H1 (cell line): ENCODE measurements around the gene TPRX1. TPM values are rescaled to one million over a fixed set of nuclear protein-coding genes. Genes with fewer than 3 reads are reported as not detected.
A peak's percentile ranks its signal among the peaks of the same experiment; 100 is the strongest.

ENCODE experiments used
- CTCF ChIA-PET: fragments of 300-600 bp; sonication (Branson Sonifier 250); formaldehyde crosslinking; loops from one replicate; lab custom pipeline; 2021; ENCODE audit not compliant: partially characterized antibody; lab: Charles Lee
- POLR2A ChIA-PET: fragments of 300-600 bp; sonication (Branson Sonifier 250); formaldehyde crosslinking; loops from one replicate; lab custom pipeline; 2021; ENCODE audit warnings: inconsistent platforms; ENCODE audit not compliant: partially characterized antibody; lab: Charles Lee
- DNase-seq, 2 experiments: peaks; one replicate each; pipeline versions ENCODE4 v3.0.0 to v3.0.0-alpha.2; 2010 to 2022; ENCODE audit warnings: low spot score in 2 of 2, low read depth in 1 of 2, mixed read lengths in 1 of 2
- FAIRE-seq: peaks from 2 replicates; lab custom pipeline; 2011; peaks lifted over from hg19 to GRCh38; lab: Jason Lieb, UNC
- H2AFZ ChIP-seq: 2 replicates; pipeline ENCODE4 v1.8.1; 2012; ENCODE audit warnings: low read length, inconsistent platforms
- H2AK5ac ChIP-seq: 2 replicates; pipeline ENCODE4 v1.6.1; 2013; ENCODE audit warnings: low read depth, low read length
- H2BK120ac ChIP-seq: replicated peaks from 2 replicates; pipeline ENCODE3; 2013; ENCODE audit warnings: low read depth, low read length, inconsistent platforms
- H2BK12ac ChIP-seq: 2 replicates; pipeline ENCODE4 v1.6.1; 2013; ENCODE audit warnings: low read depth, low read length
- H2BK15ac ChIP-seq: 2 replicates; pipeline ENCODE4 v1.6.1; 2013; ENCODE audit warnings: low read length
- H2BK20ac ChIP-seq: 2 replicates; pipeline ENCODE4 v1.6.1; 2013; ENCODE audit warnings: low read length
- H2BK5ac ChIP-seq: 2 replicates; pipeline ENCODE4 v1.6.1; 2013; ENCODE audit warnings: low read depth, low read length
- H3K14ac ChIP-seq: 2 replicates; pipeline ENCODE4 v1.6.1; 2013; ENCODE audit warnings: inconsistent platforms; ENCODE audit not compliant: insufficient read length
- H3K18ac ChIP-seq: 2 replicates; pipeline ENCODE4 v1.6.1; 2013; ENCODE audit warnings: low read length; ENCODE audit errors: extremely low read depth
- H3K23ac ChIP-seq: 2 replicates; pipeline ENCODE4 v1.6.1; 2013; ENCODE audit warnings: inconsistent platforms; ENCODE audit not compliant: insufficient read length
- H3K23me2 ChIP-seq: 2 replicates; pipeline ENCODE4 v1.6.1; 2013; ENCODE audit warnings: low read depth, low read length
- H3K27ac ChIP-seq: 2 replicates; pipeline ENCODE4 v1.6.1; 2011; ENCODE audit warnings: low read depth, low read length, inconsistent platforms
- H3K27me3 ChIP-seq, 4 experiments: replicated peaks in 1 of 4; 1 replicate in 1 of 4; 2 replicates in 3 of 4; pipeline versions ENCODE4 v1.6.1 to v1.8.1; 2011 to 2013; ENCODE audit warnings: low read length in 3 of 4, mild to moderate bottlenecking in 3 of 4, inconsistent platforms in 2 of 4, mixed read lengths in 2 of 4, moderate library complexity in 1 of 4; ENCODE audit not compliant: control insufficient read depth in 3 of 4, insufficient read depth in 3 of 4; ENCODE audit errors: extremely low read depth in 1 of 4
- H3K36me3 ChIP-seq, 4 experiments: 2 replicates each; pipeline versions ENCODE4 v1.6.1 to v1.8.1; 2011 to 2013; ENCODE audit warnings: mild to moderate bottlenecking in 4 of 4, low read length in 3 of 4, moderate library complexity in 2 of 4, control low read depth in 1 of 4, inconsistent platforms in 1 of 4; ENCODE audit not compliant: insufficient read depth in 4 of 4, control insufficient read depth in 2 of 4
- H3K4ac ChIP-seq: replicated peaks from 2 replicates; pipeline ENCODE3; 2013; ENCODE audit warnings: low read length, low read depth, mixed read lengths, inconsistent platforms; ENCODE audit not compliant: insufficient read length
- H3K4me1 ChIP-seq, 4 experiments: replicated peaks in 1 of 4; 1 replicate in 1 of 4; 2 replicates in 3 of 4; pipeline versions ENCODE4 v1.6.1 to v1.8.1; 2011 to 2013; ENCODE audit warnings: low read length in 3 of 4, inconsistent platforms in 2 of 4, mixed read lengths in 1 of 4; ENCODE audit not compliant: insufficient read depth in 4 of 4, control insufficient read depth in 3 of 4
- H3K4me2 ChIP-seq, 2 experiments: 2 replicates each; pipeline versions ENCODE4 v1.6.1 to v1.8.1; 2011 to 2013; ENCODE audit warnings: low read depth in 2 of 2, low read length in 2 of 2, control low read depth in 1 of 2, inconsistent platforms in 1 of 2, mild to moderate bottlenecking in 1 of 2; ENCODE audit not compliant: insufficient read depth in 1 of 2
- H3K4me3 ChIP-seq, 4 experiments: fragments of 200-600, 300-600 bp in 1 of 4; sonication (generic), shearing (Covaris generic), sonication (Bioruptor Twin) in 1 of 4; 2 replicates each; pipeline versions ENCODE4 v1.5.1 to v1.8.1; 2011 to 2016; ENCODE audit warnings: low read length in 4 of 4, low read depth in 3 of 4, control low read depth in 2 of 4, inconsistent platforms in 2 of 4, mild to moderate bottlenecking in 2 of 4, mixed read lengths in 1 of 4, moderate library complexity in 1 of 4; ENCODE audit not compliant: insufficient read depth in 2 of 4; ENCODE audit errors: extremely low read depth in 1 of 4
- H3K56ac ChIP-seq: replicated peaks from 2 replicates; pipeline ENCODE3; 2013; ENCODE audit warnings: low read depth, mild to moderate bottlenecking, mixed read lengths, low read length, inconsistent platforms; ENCODE audit not compliant: insufficient read length
- H3K79me1 ChIP-seq: 2 replicates; pipeline ENCODE4 v1.6.1; 2013; ENCODE audit warnings: low read depth, low read length, control low read depth
- H3K79me2 ChIP-seq, 2 experiments: 2 replicates each; pipeline versions ENCODE4 v1.6.1 to v1.8.1; 2012 to 2013; ENCODE audit warnings: low read length in 2 of 2, mild to moderate bottlenecking in 2 of 2, inconsistent platforms in 1 of 2; ENCODE audit not compliant: insufficient read depth in 2 of 2, control insufficient read depth in 1 of 2
- H3K9ac ChIP-seq, 4 experiments: replicated peaks in 1 of 4; 1 replicate in 1 of 4; 2 replicates in 3 of 4; pipeline versions ENCODE4 v1.6.1 to v1.8.1; 2011 to 2013; ENCODE audit warnings: low read depth in 3 of 4, low read length in 3 of 4, control low read depth in 2 of 4, mild to moderate bottlenecking in 2 of 4, moderate library complexity in 2 of 4, inconsistent platforms in 1 of 4; ENCODE audit errors: extremely low read depth in 1 of 4
- H3K9me3 ChIP-seq, 2 experiments: 2 replicates each; pipeline versions ENCODE4 v1.6.1 to v1.8.1; 2012 to 2013; ENCODE audit warnings: mild to moderate bottlenecking in 2 of 2, moderate library complexity in 2 of 2, control low read depth in 1 of 2, inconsistent platforms in 1 of 2, low read depth in 1 of 2, low read length in 1 of 2, mixed read lengths in 1 of 2; ENCODE audit not compliant: insufficient read depth in 2 of 2
- H4K20me1 ChIP-seq, 2 experiments: replicated peaks in 1 of 2; 2 replicates each; pipeline versions ENCODE3 to v1.8.1; 2011 to 2013; ENCODE audit warnings: inconsistent platforms in 2 of 2, low read length in 2 of 2, mild to moderate bottlenecking in 1 of 2; ENCODE audit not compliant: insufficient read depth in 2 of 2, control insufficient read depth in 1 of 2
- H4K5ac ChIP-seq: 2 replicates; pipeline ENCODE4 v1.6.1; 2013; ENCODE audit warnings: low read length, low read depth, mixed read lengths, inconsistent platforms; ENCODE audit not compliant: insufficient read length
- H4K8ac ChIP-seq: 2 replicates; pipeline ENCODE4 v1.8.0; 2013; ENCODE audit warnings: mild to moderate bottlenecking, moderate library complexity, low read length, inconsistent platforms; ENCODE audit not compliant: insufficient read depth; ENCODE audit errors: extremely low read depth
- H4K91ac ChIP-seq: replicated peaks from 2 replicates; pipeline ENCODE3; 2013; ENCODE audit warnings: low read length, mixed read lengths, inconsistent platforms; ENCODE audit not compliant: insufficient read length
- GABPA ChIP-seq: IDR thresholded peaks from 2 replicates; pipeline ENCODE4 v1.6.1; 2011; ENCODE audit warnings: mild to moderate bottlenecking, low read length, moderate library complexity, borderline replicate concordance; ENCODE audit not compliant: insufficient read depth
- MAX ChIP-seq: IDR thresholded peaks from 2 replicates; pipeline ENCODE4 v1.6.1; 2012; ENCODE audit warnings: inconsistent platforms
- POLR2A ChIP-seq, 2 experiments: IDR thresholded peaks; 1 replicate in 1 of 2; 2 replicates in 1 of 2; pipeline ENCODE4 v1.6.1; 2011; ENCODE audit warnings: low read depth in 2 of 2, low read length in 2 of 2, mild to moderate bottlenecking in 2 of 2; ENCODE audit errors: control extremely low read depth in 1 of 2
- RFX5 ChIP-seq: IDR thresholded peaks from 2 replicates; pipeline ENCODE4 v1.6.1; 2011; ENCODE audit warnings: low read depth, low read length, improper control_type of control experiment, borderline replicate concordance
- SIN3A ChIP-seq, 2 experiments: IDR thresholded peaks in 1 of 2; conservative IDR thresholded peaks in 1 of 2; 2 replicates each; pipeline ENCODE4 v1.6.1; 2011 to 2012; ENCODE audit warnings: low read length in 2 of 2, improper control_type of control experiment in 1 of 2, low read depth in 1 of 2, mild to moderate bottlenecking in 1 of 2
- SP2 ChIP-seq: IDR thresholded peaks from 2 replicates; pipeline ENCODE4 v1.6.1; 2012; ENCODE audit warnings: mild to moderate bottlenecking, low read length, inconsistent platforms
- SP4 ChIP-seq: IDR thresholded peaks from 2 replicates; pipeline ENCODE4 v1.6.1; 2012; ENCODE audit warnings: low read length, inconsistent platforms
- WGBS, 2 experiments: shearing (Covaris generic) in 1 of 2; methylation state at CpG; one replicate each; pipeline versions ENCODE4 v1.1.6 to v1.1.7; 2013 to 2015; ENCODE audit warnings: low lambda C conversion rate in 2 of 2, mixed read lengths in 2 of 2, inconsistent platforms in 1 of 2, low coverage in 1 of 2, missing lambda C conversion rate in 1 of 2; ENCODE audit not compliant: insufficient replicate concordance in 2 of 2, insufficient coverage in 1 of 2, insufficient read length in 1 of 2; ENCODE audit errors: extremely low coverage in 1 of 2, missing lambda C conversion rate in 1 of 2; 5-methylcytosine and 5-hydroxymethylcytosine counted together
- polyA plus RNA-seq, 7 experiments: library from polyadenylated mRNA; depleted of rRNA in 3 of 7; stranded (reverse) in 5 of 7; unstranded in 2 of 7; fragments of >200 nt in 5 of 7; fragments of 200-250 nt in 2 of 7; gene quantifications; 1 replicate in 5 of 7; 2 replicates in 1 of 7; 4 replicates in 1 of 7; pipeline versions ENCODE4 v1.2.1 to v1.2.3, GENCODE V29; 2011 to 2013; ENCODE audit warnings: missing spikeins in 2 of 7, mixed read lengths in 2 of 7
- total RNA-seq: library from RNA; stranded (reverse); fragmentation: NEBNext Ultra II Directional; extraction: Animal tissue kit (Norgen Biotek cat#: 25700); gene quantifications from 2 replicates; pipeline ENCODE4 v1.2.1, GENCODE V29; 2021

Gene TPRX1
- total and polyA plus RNA-seq, 2 of the 8 experiments (the other 6 are each of a cell fraction or from before 2014, with no cell fraction given): 0.03 TPM; not detected in 1

GRCh38 chr19:47760632-47760999 lies 43.7 kb downstream of the TPRX1 start:
- H3K23ac ChIP-seq: no peak overlapping the region
- 81% methylated on average over 5 of the region's 5 CpGs; no CpG with 5 or more reads in 1 of the 2 experiments for WGBS, 2 experiments
- peaks cover 9 to 10% of the 10 kb centered on the region in 2 experiments for H4K20me1 ChIP-seq
- no peaks in the 10 kb centered on the region for H3K27me3 ChIP-seq
- peaks cover 10 to 39% (median 29%) of the 10 kb centered on the region in 4 experiments; a peak in 6 of 8 replicates for H3K36me3 ChIP-seq
- H3K18ac ChIP-seq: no peak overlapping the region
- H2BK12ac ChIP-seq: no peak overlapping the region
- no peak for DNase-seq
- no peak for TF ChIP-seq SP2
- TF ChIP-seq SP4: no peak
- TF ChIP-seq POLR2A (IDR thresholded peaks at IDR 0.05; ENCODE audit: control extremely low read depth in 1 of 2, low read depth in 2 of 2, low read length in 2 of 2): peak in 1 of 2 experiments; percentile 62; a peak in 2 of 3 replicates
- no peak for TF ChIP-seq SIN3A (conservative IDR thresholded peaks at IDR 0.05 in 1 of 2, IDR thresholded peaks at IDR 0.05 in 1 of 2; ENCODE audit: low read depth in 1 of 2, low read length in 2 of 2)
- no peak for TF ChIP-seq GABPA
- no peak for TF ChIP-seq MAX
- TF ChIP-seq RFX5: no peak
- no peak overlapping the region for H3K27ac ChIP-seq
- no peak overlapping the region for H2BK20ac ChIP-seq
- no peak overlapping the region for H4K8ac ChIP-seq
- no peaks in the 10 kb centered on the region for H3K79me2 ChIP-seq
- ChIA-PET POLR2A (interaction anchor here (0.6 to 11.0 kb wide), 10 partner anchors 8 to 150 kb away, joined by 3 to 204 read pairs (median 3); partner anchors contain the start of gene NOP53), CTCF (interaction anchor here (0.6 to 1.6 kb wide), 5 partner anchors 14 to 53 kb away, joined by 3 to 6 read pairs (median 3); no protein-coding TSS in a partner anchor)
- no peak overlapping the region for H2BK120ac ChIP-seq
- H3K56ac ChIP-seq: no peak overlapping the region
- H3K4me1 ChIP-seq: peaks cover 0 to 3% (median under 1%) of the 10 kb centered on the region in 4 experiments; a peak in 2 of 7 replicates
- no peak overlapping the region for H4K5ac ChIP-seq
- H3K79me1 ChIP-seq: no peaks in the 10 kb centered on the region; the same call in 1 of the 2 replicates
- H3K4me3 ChIP-seq: no peak overlapping the region
- H3K4ac ChIP-seq: no peak overlapping the region
- no peak overlapping the region for H2AFZ ChIP-seq
- no peak overlapping the region for H2BK5ac ChIP-seq
- H3K14ac ChIP-seq: no peak overlapping the region
- no peak overlapping the region for H3K9ac ChIP-seq
- H3K23me2 ChIP-seq: no peaks in the 10 kb centered on the region
- no peak overlapping the region for H4K91ac ChIP-seq
- H2AK5ac ChIP-seq: no peak overlapping the region
- no peak overlapping the region for H3K4me2 ChIP-seq
- no peak overlapping the region for H2BK15ac ChIP-seq
- no peak for FAIRE-seq
- no peaks in the 10 kb centered on the region for H3K9me3 ChIP-seq
